Breast epithelium (tissue), 4 donors: Measurements from ENCODE around the gene TXNL1. TPM values are rescaled to one million over a fixed set of nuclear protein-coding genes. Genes with fewer than 3 reads are reported as not detected.
"Not testable (repeated sequence)": the region's sequence is repeated elsewhere in the genome, so short reads cannot be mapped to it uniquely, and the experiment has no call there.

Source experiments
- DNase-seq, 2 donors: peaks; one replicate each; pipeline ENCODE4 v3.0.0-alpha.2; 2019; ENCODE audit warnings: low spot score in 2 of 2
- H3K27ac ChIP-seq, 2 donors: fragments of 200-600 bp; sonication (generic) in 1 of 2; one replicate each; pipeline ENCODE4 v1.5.1; 2016 to 2019; ENCODE audit warnings: mild to moderate bottlenecking in 1 of 2
- H3K27me3 ChIP-seq, 2 donors: fragments of 200-600 bp; sonication (generic) in 1 of 2; one replicate each; pipeline versions ENCODE4 v1.5.1 to v1.6.0; 2017 to 2019; ENCODE audit warnings: control low read depth in 1 of 2, mild to moderate bottlenecking in 1 of 2
- H3K36me3 ChIP-seq: fragments of 200-600 bp; one replicate; pipeline ENCODE4 v1.5.1; 2019
- H3K4me1 ChIP-seq, 2 donors: fragments of 200-600 bp; sonication (generic); one replicate each; pipeline ENCODE4 v1.5.1; 2016 to 2019; ENCODE audit warnings: control low read depth in 1 of 2
- H3K4me3 ChIP-seq, 3 donors: fragments of 200-600 bp; sonication (generic); 1 replicate in 2 of 3; 2 replicates in 1 of 3; pipeline ENCODE4 v1.5.1; 2016 to 2019; ENCODE audit warnings: mild to moderate bottlenecking in 3 of 3, moderate library complexity in 2 of 3
- H3K9me3 ChIP-seq, 2 donors: fragments of 200-600 bp; sonication (generic) in 1 of 2; one replicate each; pipeline ENCODE4 v1.5.1; 2016 to 2019; ENCODE audit warnings: control low read depth in 1 of 2
- CTCF ChIP-seq, 3 donors: fragments of 450-650 bp; IDR thresholded peaks; one replicate each; pipeline ENCODE4 v1.5.1; 2016 to 2017; ENCODE audit warnings: antibody characterized with exemption in 3 of 3, mild to moderate bottlenecking in 3 of 3, moderate library complexity in 3 of 3
- POLR2A ChIP-seq: fragments of 450-650 bp; IDR thresholded peaks from one replicate; pipeline ENCODE4 v1.6.1; 2016; ENCODE audit warnings: antibody characterized with exemption, mild to moderate bottlenecking, moderate library complexity
- POLR2AphosphoS5 ChIP-seq, 3 donors: sonication (generic); formaldehyde crosslinking; IDR thresholded peaks; one replicate each; pipeline ENCODE4 v1.6.1; 2017; ENCODE audit warnings: antibody characterized with exemption in 3 of 3
- intact Hi-C: fragments of 100-400 bp; cut with DNase I; formaldehyde crosslinking; loops from one replicate; pipeline ENCODE4 v1.15.1; 2023; ENCODE audit warnings: low total_unique reads
- total RNA-seq, 3 donors: library from RNA; depleted of rRNA; stranded (reverse); fragments of >200 nt; gene quantifications; one replicate each; pipeline ENCODE4 v1.1.0, GENCODE V29; 2016

The TXNL1 gene
- total RNA-seq, 3 donors from 2014 or later = 35.4 to 47.0 (median 45.5) TPM

- intact Hi-C loops = no loop called here
- H3K36me3 ChIP-seq = no peaks in the 10 kb centered on the region
- H3K27me3 ChIP-seq = no peaks in the 10 kb centered on the region
- no peaks in the 10 kb centered on the region for H3K4me1 ChIP-seq
- DNase-seq = no peak
- no peak overlapping the region for H3K27ac ChIP-seq
- no peak for TF ChIP-seq POLR2A
- TF ChIP-seq CTCF (IDR thresholded peaks at IDR 0.05) = no peak
- TF ChIP-seq POLR2AphosphoS5 (IDR thresholded peaks at IDR 0.05) = no peak
- H3K9me3 ChIP-seq = no peaks in the 10 kb centered on the region
- H3K4me3 ChIP-seq = no peak overlapping the region
Measured at GRCh38 chr18:56660655-56661054, 22.3 kb upstream of the TXNL1 start.

GRCh38 chr18:56659111-56659510 is 20.7 kb upstream of the TXNL1 start:
- no peak for TF ChIP-seq POLR2AphosphoS5 (IDR thresholded peaks at IDR 0.05)
- TF ChIP-seq CTCF (IDR thresholded peaks at IDR 0.05) = no peak
- no peak for TF ChIP-seq POLR2A
- H3K27me3 ChIP-seq = no peaks in the 10 kb centered on the region

GRCh38 chr18:56658261-56658660 is 19.9 kb upstream of the TXNL1 start:
- Histone ChIP-seq H3K36me3 (no peaks in the 10 kb centered on the region), H3K4me3 (no peak overlapping the region), H3K4me1 (no peaks in the 10 kb centered on the region), H3K27me3 (no peaks in the 10 kb centered on the region), H3K27ac (no peak overlapping the region), H3K9me3 (no peaks in the 10 kb centered on the region)
- intact Hi-C loops = no loop called here
- TF ChIP-seq POLR2AphosphoS5 (IDR thresholded peaks at IDR 0.05) (no peak), POLR2A (no peak), CTCF (IDR thresholded peaks at IDR 0.05) (no peak)
- DNase-seq = no peak

More at GRCh38 chr18:56659111-56659510, 20.7 kb upstream of the TXNL1 start:
- H3K4me3 ChIP-seq = no peak overlapping the region
- H3K9me3 ChIP-seq = no peaks in the 10 kb centered on the region
- intact Hi-C loops = no loop called here
- no peak for DNase-seq
- H3K4me1 ChIP-seq = no peaks in the 10 kb centered on the region
- H3K27ac ChIP-seq = no peak overlapping the region
- H3K36me3 ChIP-seq = no peaks in the 10 kb centered on the region

- not testable (repeated sequence) for H3K9me3 ChIP-seq
Measured at GRCh38 chr18:56654280-56654679, 15.9 kb upstream of the TXNL1 start.

GRCh38 chr18:56652802-56653201 is 14.4 kb upstream of the TXNL1 start:
- no peak for DNase-seq
- no peaks in the 10 kb centered on the region for H3K9me3 ChIP-seq
- no peaks in the 10 kb centered on the region for H3K4me1 ChIP-seq
- H3K27me3 ChIP-seq = no peaks in the 10 kb centered on the region
- no peak overlapping the region for H3K27ac ChIP-seq
- H3K36me3 ChIP-seq = no peaks in the 10 kb centered on the region
- no peak overlapping the region for H3K4me3 ChIP-seq
- intact Hi-C loops = no loop called here
- TF ChIP-seq CTCF (IDR thresholded peaks at IDR 0.05) (no peak), POLR2AphosphoS5 (IDR thresholded peaks at IDR 0.05) (no peak), POLR2A (no peak)

More at GRCh38 chr18:56654280-56654679, 15.9 kb upstream of the TXNL1 start:
- H3K27me3 ChIP-seq, intact Hi-C loops, H3K4me1 ChIP-seq, DNase-seq, H3K27ac ChIP-seq, H3K4me3 ChIP-seq, H3K36me3 ChIP-seq: not testable (repeated sequence)

GRCh38 chr18:56651771-56652092 is 13.3 kb upstream of the TXNL1 start:
- Histone ChIP-seq H3K27ac (peak overlapping the region; percentile 86 to 88), H3K36me3 (no peaks in the 10 kb centered on the region), H3K27me3 (no peaks in the 10 kb centered on the region), H3K9me3 (no peaks in the 10 kb centered on the region), H3K4me1 (no peaks in the 10 kb centered on the region), H3K4me3 (peak overlapping the region; percentile 68 to 95 (median 84))
- intact Hi-C loops = no loop called here
- TF ChIP-seq CTCF (IDR thresholded peaks at IDR 0.05) (no peak), POLR2A (no peak), POLR2AphosphoS5 (IDR thresholded peaks at IDR 0.05) (no peak)
- no peak for DNase-seq
